ENCODE measurements around the gene COG2. TPM values are rescaled to one million over a fixed set of nuclear protein-coding genes. Genes with fewer than 3 reads are reported as not detected.

Gene COG2
- total RNA-seq, 2 donors from 2014 or later, result 42.0 to 53.8 TPM

DNA sequence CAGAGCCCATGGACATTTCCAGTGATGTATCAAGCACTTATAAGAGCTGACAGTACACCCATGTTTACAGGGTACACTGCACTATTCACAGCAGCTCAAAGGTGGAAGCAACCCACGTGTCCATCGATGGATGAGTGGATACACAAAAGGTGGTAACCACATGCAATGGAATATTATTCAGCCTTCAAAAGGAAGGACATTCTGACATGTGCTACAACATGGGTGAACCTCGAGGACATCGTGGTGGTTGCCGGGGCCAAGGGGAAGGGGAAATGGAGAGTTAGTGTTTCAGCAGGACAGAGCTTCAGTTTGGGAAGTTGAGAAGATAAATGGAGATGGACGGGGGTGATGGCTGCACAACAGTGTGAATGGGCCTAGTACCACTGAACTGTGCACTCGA lies 62.5 kb downstream of the COG2 start:
- H3K9me3 ChIP-seq, result no peaks in the 10 kb centered on the region
- no peak overlapping the region for H3K9ac ChIP-seq (ENCODE audit: low read depth in 2 of 2, low read length in 2 of 2)
- intact Hi-C loops (cut with DNase I), result loop anchor here (10.0 kb wide), 1 partner anchor 70 kb away; no protein-coding TSS in a partner anchor
- H3K4me3 ChIP-seq, result no peak overlapping the region
- H3K4me1 ChIP-seq, result peaks cover 3% of the 10 kb centered on the region
- no peaks in the 10 kb centered on the region for H3K27me3 ChIP-seq
- no peak for DNase-seq
- no peak overlapping the region for H3K27ac ChIP-seq
- H3K36me3 ChIP-seq, result no peaks in the 10 kb centered on the region
- TF ChIP-seq, protein P1, sequence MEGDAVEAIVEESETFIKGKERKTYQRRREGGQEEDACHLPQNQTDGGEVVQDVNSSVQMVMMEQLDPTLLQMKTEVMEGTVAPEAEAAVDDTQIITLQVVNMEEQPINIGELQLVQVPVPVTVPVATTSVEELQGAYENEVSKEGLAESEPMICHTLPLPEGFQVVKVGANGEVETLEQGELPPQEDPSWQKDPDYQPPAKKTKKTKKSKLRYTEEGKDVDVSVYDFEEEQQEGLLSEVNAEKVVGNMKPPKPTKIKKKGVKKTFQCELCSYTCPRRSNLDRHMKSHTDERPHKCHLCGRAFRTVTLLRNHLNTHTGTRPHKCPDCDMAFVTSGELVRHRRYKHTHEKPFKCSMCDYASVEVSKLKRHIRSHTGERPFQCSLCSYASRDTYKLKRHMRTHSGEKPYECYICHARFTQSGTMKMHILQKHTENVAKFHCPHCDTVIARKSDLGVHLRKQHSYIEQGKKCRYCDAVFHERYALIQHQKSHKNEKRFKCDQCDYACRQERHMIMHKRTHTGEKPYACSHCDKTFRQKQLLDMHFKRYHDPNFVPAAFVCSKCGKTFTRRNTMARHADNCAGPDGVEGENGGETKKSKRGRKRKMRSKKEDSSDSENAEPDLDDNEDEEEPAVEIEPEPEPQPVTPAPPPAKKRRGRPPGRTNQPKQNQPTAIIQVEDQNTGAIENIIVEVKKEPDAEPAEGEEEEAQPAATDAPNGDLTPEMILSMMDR (IDR thresholded peaks at IDR 0.05), result no peak

DNA sequence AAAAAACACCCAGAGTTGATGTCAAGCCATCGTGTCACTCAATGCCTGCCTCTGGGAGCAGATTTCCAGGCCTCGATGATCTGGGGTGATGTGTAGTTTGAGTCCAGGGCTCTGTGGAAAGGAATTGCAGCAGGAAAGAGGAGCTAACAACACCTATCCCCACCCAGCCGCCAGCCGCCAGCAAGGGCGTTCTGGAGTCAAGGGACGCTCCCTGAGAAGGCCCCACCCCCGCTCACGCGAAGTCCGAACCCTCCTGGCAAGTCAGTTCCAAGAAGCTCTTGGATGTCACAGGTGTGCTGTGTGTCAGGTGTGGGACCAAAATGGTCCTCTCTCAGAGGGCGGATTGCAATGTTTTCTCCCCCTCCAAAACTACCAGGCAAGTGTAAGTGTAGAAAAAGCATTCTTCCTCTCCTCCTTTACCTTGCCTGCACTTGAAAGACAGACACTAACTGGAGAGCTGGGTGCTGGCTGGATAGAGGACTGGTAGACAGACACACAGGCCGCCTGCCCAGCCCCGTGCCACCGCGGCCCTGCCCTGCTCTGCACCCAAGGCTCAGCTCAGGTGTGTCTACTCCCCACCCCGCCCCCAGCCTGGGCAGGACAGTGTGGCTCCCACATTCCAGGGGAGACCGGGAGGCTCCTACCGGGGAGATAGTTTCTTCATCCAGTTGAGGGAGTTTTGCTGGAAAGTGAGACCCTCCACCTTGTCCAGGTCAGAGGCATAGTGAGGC lies 63.2 kb downstream of the COG2 start:
- no peaks in the 10 kb centered on the region for H3K36me3 ChIP-seq
- TF ChIP-seq, protein P1 (IDR thresholded peaks at IDR 0.05), result no peak
- no peaks in the 10 kb centered on the region for H3K9me3 ChIP-seq
- H3K4me3 ChIP-seq, result no peak overlapping the region
- no peaks in the 10 kb centered on the region for H3K27me3 ChIP-seq
- peaks cover 3% of the 10 kb centered on the region for H3K4me1 ChIP-seq
- H3K9ac ChIP-seq (ENCODE audit: low read depth in 2 of 2, low read length in 2 of 2), result no peak overlapping the region
- H3K27ac ChIP-seq, result no peak overlapping the region
- intact Hi-C loops (cut with DNase I), result loop anchor here (10.0 kb wide), 1 partner anchor 69 kb away; no protein-coding TSS in a partner anchor
- DNase-seq, result peak; percentile 59

DNA sequence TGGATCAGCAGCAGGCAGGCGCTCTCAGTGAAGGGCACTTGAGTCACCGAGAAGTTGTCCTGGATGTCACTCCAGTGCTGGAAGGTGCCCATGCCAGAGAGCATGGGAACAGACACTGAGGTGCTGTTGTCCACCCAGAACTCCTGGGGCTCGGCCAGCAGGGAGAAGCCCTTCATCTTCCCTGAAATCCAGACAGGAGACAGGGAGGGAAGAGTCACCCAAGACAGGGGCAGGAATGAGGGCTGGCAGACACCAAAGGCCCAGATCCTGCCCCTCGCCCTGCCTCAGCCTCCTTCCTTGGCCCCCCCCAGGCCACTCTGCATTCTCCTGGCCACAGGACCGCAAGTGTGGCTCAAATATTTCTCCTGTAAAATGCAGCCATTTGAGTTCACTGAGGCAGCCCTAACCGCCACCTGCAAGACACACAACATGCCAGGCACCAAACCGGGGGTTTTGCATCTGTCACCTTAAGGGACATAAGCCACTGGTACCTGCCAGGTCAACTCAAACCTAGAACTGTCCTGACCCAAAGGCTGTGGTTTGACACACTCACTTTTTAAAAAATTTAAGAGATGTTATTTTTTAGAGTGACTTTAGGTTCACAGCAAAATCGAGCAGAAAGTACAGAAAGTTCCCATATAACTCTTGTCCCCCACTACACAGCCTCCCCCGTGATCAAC lies 63.9 kb downstream of the COG2 start:
- no peak for DNase-seq
- Histone ChIP-seq H3K27ac (no peak overlapping the region), H3K9ac (ENCODE audit: low read depth in 2 of 2, low read length in 2 of 2) (no peak overlapping the region), H3K4me1 (peaks cover 3% of the 10 kb centered on the region), H3K36me3 (no peaks in the 10 kb centered on the region), H3K27me3 (no peaks in the 10 kb centered on the region), H3K9me3 (no peaks in the 10 kb centered on the region), H3K4me3 (no peak overlapping the region)
- TF ChIP-seq, protein P1 (IDR thresholded peaks at IDR 0.05), result no peak
- intact Hi-C loops (cut with DNase I), result loop anchor here (10.0 kb wide), 1 partner anchor 69 kb away; no protein-coding TSS in a partner anchor

DNA sequence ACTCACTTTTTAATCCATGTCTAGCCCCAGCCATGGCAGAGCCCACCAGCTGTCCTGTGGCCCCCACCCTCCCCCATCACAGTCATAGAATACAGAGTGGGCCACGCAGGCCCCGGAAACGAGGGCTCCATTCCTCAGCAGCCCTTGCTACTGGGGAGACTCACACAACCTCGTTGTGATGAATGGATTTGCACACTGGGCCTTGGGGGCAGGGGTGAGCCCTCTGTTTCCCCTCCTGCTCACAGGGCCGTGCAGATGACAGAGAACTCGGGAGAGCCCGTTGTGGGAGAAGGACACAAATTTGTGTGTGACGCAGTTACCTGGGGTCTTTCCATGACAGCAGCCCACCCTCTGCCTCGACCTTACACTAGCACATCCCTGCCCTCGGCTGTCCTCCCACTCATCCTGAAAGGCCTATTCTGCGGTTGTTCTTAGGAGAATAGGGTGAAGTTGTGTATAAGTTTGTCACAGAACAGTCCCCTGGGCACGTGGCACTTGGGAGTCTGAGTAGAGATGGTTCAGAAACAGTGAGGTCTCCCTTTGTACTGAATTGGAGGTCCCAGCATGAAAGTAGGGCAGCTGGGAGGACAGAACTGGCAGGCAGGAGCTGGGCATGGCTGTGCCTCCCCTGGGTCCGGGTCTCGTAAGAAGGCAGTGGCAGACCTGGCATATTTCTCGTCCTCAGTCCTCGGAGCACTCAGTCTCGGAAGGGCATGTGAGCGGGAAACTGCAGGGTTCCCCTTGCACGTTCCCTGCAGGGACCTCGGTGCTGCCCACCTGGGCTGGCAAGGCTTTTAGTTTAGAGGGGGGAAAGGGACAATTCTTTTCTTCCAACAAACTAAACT lies 64.8 kb downstream of the COG2 start:
- intact Hi-C loops (cut with DNase I), result loop anchor here (10.0 kb wide), 1 partner anchor 68 kb away; no protein-coding TSS in a partner anchor
- Histone ChIP-seq H3K36me3 (no peaks in the 10 kb centered on the region), H3K9me3 (no peaks in the 10 kb centered on the region), H3K27me3 (no peaks in the 10 kb centered on the region), H3K4me1 (peaks cover 3% of the 10 kb centered on the region), H3K9ac (ENCODE audit: low read depth in 2 of 2, low read length in 2 of 2) (no peak overlapping the region), H3K27ac (no peak overlapping the region), H3K4me3 (no peak overlapping the region)
- TF ChIP-seq, protein P1 (IDR thresholded peaks at IDR 0.05), result no peak
- DNase-seq, result no peak

All from colonic mucosa (tissue), 4 donors.